Measurements from ENCODE around the gene SV2C. TPM values are rescaled to one million over a fixed set of nuclear protein-coding genes. Genes with fewer than 3 reads are reported as not detected.

The SV2C gene
- total and polyA plus RNA-seq, 2 donors from 2014 or later, result 0.13 TPM; not detected in 1

DNA sequence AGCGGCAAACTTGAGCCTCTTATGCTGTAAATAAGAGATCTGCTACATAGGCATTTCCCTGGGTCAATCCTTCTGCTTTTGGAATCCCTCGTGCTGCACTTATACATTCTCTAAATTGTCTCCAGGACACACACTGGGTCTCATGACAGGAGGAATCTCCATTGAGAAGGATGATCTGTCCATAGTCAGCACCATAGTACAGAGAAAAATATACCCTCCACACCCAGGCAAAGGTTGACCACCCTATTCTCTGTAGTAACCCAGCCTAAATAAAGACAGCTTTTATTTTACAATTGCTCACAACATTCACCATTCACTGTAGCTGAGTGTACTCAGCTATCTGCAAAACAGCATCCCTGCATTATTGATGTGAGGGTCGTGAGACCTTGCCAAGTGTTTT, 111.2 kb downstream of the SV2C start:
- Histone ChIP-seq H3K4me3 (ENCODE audit: low read length in 3 of 3) (no peak overlapping the region), H3K27ac (ENCODE audit: low read depth in 2 of 2, low read length in 2 of 2) (no peak overlapping the region), H3K9ac (ENCODE audit: low read length in 3 of 3) (no peak overlapping the region), H3K9me3 (ENCODE audit: control insufficient read depth in 2 of 3, insufficient read depth in 1 of 3, low read length in 3 of 3) (no peaks in the 10 kb centered on the region), H3K36me3 (ENCODE audit: control insufficient read depth in 2 of 3, insufficient read depth in 3 of 3, low read length in 3 of 3) (no peaks in the 10 kb centered on the region), H3K27me3 (ENCODE audit: control insufficient read depth, insufficient read depth, low read length) (no peaks in the 10 kb centered on the region), H3K4me1 (ENCODE audit: control insufficient read depth in 2 of 3, insufficient read depth in 2 of 3, low read depth in 1 of 3, low read length in 3 of 3) (no peaks in the 10 kb centered on the region)
- DNase-seq, result no peak
- intact Hi-C loops (cut with DNase I), result no loop called here
- TF ChIP-seq, protein P1, sequence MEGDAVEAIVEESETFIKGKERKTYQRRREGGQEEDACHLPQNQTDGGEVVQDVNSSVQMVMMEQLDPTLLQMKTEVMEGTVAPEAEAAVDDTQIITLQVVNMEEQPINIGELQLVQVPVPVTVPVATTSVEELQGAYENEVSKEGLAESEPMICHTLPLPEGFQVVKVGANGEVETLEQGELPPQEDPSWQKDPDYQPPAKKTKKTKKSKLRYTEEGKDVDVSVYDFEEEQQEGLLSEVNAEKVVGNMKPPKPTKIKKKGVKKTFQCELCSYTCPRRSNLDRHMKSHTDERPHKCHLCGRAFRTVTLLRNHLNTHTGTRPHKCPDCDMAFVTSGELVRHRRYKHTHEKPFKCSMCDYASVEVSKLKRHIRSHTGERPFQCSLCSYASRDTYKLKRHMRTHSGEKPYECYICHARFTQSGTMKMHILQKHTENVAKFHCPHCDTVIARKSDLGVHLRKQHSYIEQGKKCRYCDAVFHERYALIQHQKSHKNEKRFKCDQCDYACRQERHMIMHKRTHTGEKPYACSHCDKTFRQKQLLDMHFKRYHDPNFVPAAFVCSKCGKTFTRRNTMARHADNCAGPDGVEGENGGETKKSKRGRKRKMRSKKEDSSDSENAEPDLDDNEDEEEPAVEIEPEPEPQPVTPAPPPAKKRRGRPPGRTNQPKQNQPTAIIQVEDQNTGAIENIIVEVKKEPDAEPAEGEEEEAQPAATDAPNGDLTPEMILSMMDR (IDR thresholded peaks at IDR 0.05; ENCODE audit: borderline replicate concordance, extremely low read depth, insufficient read depth), result no peak
- no peak for FAIRE-seq

DNA sequence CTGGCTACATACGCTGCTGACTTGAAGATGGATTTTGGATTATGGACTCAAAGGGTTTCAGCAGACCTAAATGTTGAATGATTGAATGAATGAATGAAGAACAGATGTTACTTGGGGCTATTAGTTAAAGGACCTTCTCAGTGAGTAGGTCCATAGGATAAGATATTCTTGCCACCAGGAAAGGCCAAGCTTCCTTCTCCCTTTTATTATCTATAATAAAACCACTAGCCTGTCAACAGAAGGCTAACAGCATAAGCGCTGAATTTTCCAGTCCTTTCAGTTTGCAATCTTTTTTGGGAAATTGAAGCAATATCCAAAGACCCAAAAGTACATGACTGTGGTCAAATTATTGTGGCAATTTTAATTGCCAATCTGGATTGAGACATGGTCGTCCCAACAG, 113.3 kb downstream of the SV2C start:
- H3K4me3 ChIP-seq (ENCODE audit: low read length in 3 of 3), result no peak overlapping the region
- no peaks in the 10 kb centered on the region for H3K36me3 ChIP-seq (ENCODE audit: control insufficient read depth in 2 of 3, insufficient read depth in 3 of 3, low read length in 3 of 3)
- no peak overlapping the region for H3K27ac ChIP-seq (ENCODE audit: low read depth in 2 of 2, low read length in 2 of 2)
- FAIRE-seq (no peak), DNase-seq (no peak)
- no peak overlapping the region for H3K9ac ChIP-seq (ENCODE audit: low read length in 3 of 3)
- TF ChIP-seq, protein P1 (IDR thresholded peaks at IDR 0.05; ENCODE audit: borderline replicate concordance, extremely low read depth, insufficient read depth), result no peak
- intact Hi-C loops (cut with DNase I), result no loop called here
- no peaks in the 10 kb centered on the region for H3K9me3 ChIP-seq (ENCODE audit: control insufficient read depth in 2 of 3, insufficient read depth in 1 of 3, low read length in 3 of 3)
- H3K4me1 ChIP-seq (ENCODE audit: control insufficient read depth in 2 of 3, insufficient read depth in 2 of 3, low read depth in 1 of 3, low read length in 3 of 3), result no peaks in the 10 kb centered on the region
- H3K27me3 ChIP-seq (ENCODE audit: control insufficient read depth, insufficient read depth, low read length), result no peaks in the 10 kb centered on the region

DNA sequence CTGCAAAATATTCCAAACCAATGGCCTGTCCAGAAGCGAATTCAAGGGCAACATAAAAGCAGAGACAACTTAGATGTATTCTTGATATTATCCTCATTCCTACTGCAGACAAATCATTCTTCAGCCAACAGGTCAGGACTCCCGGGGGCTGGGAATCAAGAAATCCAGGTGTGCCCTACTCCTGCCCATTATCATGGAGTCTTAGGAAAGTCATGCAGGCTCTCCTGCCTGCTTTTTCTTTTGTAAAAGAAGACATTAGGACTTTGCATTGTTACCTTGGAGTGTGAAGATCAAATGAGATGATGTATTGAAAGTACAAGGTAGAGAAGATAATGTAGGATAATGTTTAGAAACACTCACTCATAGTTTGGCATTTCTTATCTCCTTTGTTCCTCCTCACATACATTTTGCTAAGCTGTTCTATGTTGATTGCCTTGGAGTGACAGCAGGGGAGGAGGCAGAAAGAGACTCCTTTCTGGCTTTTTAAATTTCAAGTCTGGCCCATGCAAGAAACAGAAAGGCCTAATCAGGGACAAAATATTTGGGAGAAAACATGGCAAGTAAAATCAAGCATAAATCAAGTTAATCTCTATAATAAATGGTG, 113.8 kb downstream of the SV2C start:
- Histone ChIP-seq H3K9me3 (ENCODE audit: control insufficient read depth in 2 of 3, insufficient read depth in 1 of 3, low read length in 3 of 3) (no peaks in the 10 kb centered on the region), H3K4me3 (ENCODE audit: low read length in 3 of 3) (no peak overlapping the region), H3K9ac (ENCODE audit: low read length in 3 of 3) (no peak overlapping the region), H3K27ac (ENCODE audit: low read depth in 2 of 2, low read length in 2 of 2) (no peak overlapping the region), H3K27me3 (ENCODE audit: control insufficient read depth, insufficient read depth, low read length) (no peaks in the 10 kb centered on the region), H3K36me3 (ENCODE audit: control insufficient read depth in 2 of 3, insufficient read depth in 3 of 3, low read length in 3 of 3) (no peaks in the 10 kb centered on the region), H3K4me1 (ENCODE audit: control insufficient read depth in 2 of 3, insufficient read depth in 2 of 3, low read depth in 1 of 3, low read length in 3 of 3) (no peaks in the 10 kb centered on the region)
- no peak for DNase-seq
- TF ChIP-seq, protein P1 (IDR thresholded peaks at IDR 0.05; ENCODE audit: borderline replicate concordance, extremely low read depth, insufficient read depth), result no peak
- intact Hi-C loops (cut with DNase I), result no loop called here
- FAIRE-seq, result no peak

DNA sequence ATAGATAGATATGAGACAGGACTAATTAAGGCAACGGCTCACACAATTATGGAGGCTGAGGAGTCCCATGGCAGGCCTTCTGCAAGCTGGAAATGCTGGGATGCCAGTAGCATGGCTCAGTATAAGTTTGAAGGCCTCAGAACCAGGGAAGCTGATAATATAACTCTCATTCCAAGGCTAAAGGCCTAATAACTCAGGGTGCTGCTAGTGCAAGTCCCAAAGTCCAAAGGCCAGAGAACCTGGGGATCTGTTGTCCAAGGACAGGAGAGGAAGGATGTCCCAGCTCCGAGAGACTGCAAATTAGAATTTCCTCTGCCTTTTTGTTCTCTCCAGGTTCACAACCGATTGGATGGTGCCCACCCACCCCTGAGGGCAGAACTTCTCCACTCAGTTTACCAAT, 114.5 kb downstream of the SV2C start:
- DNase-seq, result no peak
- TF ChIP-seq, protein P1 (IDR thresholded peaks at IDR 0.05; ENCODE audit: borderline replicate concordance, extremely low read depth, insufficient read depth), result no peak
- no peak for FAIRE-seq
- Histone ChIP-seq H3K9ac (ENCODE audit: low read length in 3 of 3) (no peak overlapping the region), H3K36me3 (ENCODE audit: control insufficient read depth in 2 of 3, insufficient read depth in 3 of 3, low read length in 3 of 3) (no peaks in the 10 kb centered on the region), H3K27ac (ENCODE audit: low read depth in 2 of 2, low read length in 2 of 2) (no peak overlapping the region), H3K4me3 (ENCODE audit: low read length in 3 of 3) (no peak overlapping the region), H3K27me3 (ENCODE audit: control insufficient read depth, insufficient read depth, low read length) (no peaks in the 10 kb centered on the region), H3K9me3 (ENCODE audit: control insufficient read depth in 2 of 3, insufficient read depth in 1 of 3, low read length in 3 of 3) (no peaks in the 10 kb centered on the region), H3K4me1 (ENCODE audit: control insufficient read depth in 2 of 3, insufficient read depth in 2 of 3, low read depth in 1 of 3, low read length in 3 of 3) (no peaks in the 10 kb centered on the region)
- intact Hi-C loops (cut with DNase I), result no loop called here

Measured in kidney (tissue), 14 donors.